AG09319 (cell line): ENCODE measurements around the gene NFXL1.

ENCODE experiments used
- DNase-seq: peaks from one replicate; pipeline ENCODE4 v3.0.0-alpha.2; 2010; ENCODE audit warnings: low read depth; ENCODE audit errors: extremely low read depth
- CTCF ChIP-seq: IDR thresholded peaks from 2 replicates; pipeline ENCODE4 v1.5.1; 2011; ENCODE audit warnings: low read depth, mild to moderate bottlenecking, inconsistent platforms, low read length, moderate library complexity

The NFXL1 gene

GRCh38 chr4:47915378-47915777 lies 995 bp upstream of the NFXL1 start:
- no peak for DNase-seq
- TF ChIP-seq CTCF: no peak

- TF ChIP-seq CTCF: no peak
- no peak for DNase-seq
Observed at GRCh38 chr4:47914926-47915237, 499 bp upstream of the NFXL1 start.

DNA sequence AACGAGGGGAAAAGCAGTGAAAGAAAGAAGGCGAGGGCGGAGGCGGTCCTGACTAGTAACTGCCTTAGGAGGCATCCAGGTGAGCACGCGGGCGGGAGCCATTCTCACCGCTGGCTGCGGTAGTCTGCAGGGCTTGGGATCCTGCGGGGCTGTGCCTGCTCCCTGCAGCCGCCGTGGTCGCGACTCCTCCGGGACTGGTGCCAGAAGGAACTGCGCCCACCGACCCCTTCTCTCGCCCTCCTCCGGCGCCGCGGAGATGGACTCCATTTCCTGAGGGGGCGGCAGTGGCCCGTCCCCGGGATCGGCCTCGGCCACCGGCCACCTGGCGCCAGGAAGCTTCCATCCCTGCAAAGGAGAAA lies 543 bp downstream of the NFXL1 start:
- no peak for TF ChIP-seq CTCF
- no peak for DNase-seq

DNA sequence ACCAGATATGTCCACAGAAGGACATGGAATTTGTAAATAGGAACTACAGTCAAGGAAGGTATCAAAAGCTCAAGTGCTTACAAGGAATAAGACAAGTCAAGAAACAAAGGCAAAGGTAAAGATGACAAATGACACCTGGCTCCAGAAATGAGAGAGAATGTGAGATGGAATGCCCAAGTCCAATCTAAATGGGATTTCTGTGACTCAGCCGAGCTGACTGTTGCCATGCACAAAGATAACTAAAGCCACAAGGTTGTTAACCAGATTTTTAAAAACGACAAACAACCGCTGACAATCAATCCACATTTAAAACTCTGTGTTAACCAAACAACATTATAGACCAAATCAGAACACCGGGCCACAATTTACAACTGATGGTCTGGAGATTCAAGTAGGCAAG lies 1.1 kb downstream of the NFXL1 start:
- DNase-seq: no peak
- TF ChIP-seq CTCF: no peak

DNA sequence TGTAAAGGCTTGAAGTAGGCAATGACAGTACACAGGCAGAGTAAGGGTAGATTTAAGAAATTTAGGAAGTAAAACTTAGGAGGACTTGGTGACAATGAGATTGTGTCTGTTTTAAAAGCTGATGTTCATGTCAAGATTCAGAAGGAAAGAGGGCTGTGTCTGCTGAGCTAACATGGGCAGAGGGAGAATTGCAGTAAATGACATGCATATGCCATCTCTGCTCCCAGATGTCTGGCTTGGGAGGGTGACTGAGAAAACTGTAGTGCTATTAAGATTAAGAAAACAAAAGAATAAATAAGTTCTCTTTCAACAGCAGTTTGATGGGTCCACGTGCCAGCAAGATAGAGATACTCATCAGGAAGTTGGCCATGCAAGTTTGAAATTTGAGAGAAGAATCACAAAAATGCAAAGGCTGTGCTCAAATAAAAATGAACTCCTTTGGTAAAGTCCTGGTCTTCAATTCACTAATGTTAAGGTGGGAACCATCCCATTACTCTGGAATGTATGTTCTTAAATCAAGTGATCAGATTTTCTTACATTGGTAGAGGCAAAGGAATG lies 7.2 kb downstream of the NFXL1 start:
- DNase-seq: no peak
- no peak for TF ChIP-seq CTCF

DNA sequence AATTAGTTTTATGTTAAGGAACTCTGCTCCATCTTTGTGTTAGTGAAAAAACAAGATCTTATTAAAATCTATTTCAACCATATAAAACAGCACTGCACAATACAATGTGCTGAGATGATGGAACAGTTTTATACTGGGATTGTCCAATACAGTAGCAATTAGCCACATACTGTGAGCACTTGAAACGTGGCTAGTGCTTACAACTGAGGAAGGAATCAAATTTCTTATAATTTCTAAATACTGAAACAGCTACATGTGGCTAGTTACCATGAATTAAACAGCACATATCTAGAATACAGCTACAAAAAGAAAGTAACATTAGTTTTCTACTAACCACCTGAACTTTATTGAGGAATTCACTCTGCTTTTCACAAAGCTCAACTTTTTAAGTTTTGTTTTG lies 14.7 kb downstream of the NFXL1 start:
- no peak for TF ChIP-seq CTCF
- DNase-seq: no peak

DNA sequence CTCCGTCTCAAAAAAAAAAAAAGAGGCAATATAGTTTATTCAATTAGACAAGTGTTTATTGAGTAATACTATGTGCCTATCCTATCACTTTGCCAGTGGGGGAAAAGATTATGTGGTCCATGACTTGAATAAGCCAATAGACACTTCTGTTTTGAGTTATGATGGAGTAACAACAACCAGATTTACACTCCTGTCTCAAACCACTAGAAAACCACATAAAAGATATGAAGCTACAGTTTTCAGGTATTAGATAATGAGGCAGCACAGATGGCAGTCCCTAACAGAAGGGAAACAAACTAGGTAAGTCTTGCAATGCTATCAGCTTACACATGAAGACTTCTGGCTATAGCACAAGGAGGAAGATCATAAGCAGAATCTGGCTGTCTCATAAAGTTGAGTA lies 22.5 kb downstream of the NFXL1 start:
- no peak for DNase-seq
- TF ChIP-seq CTCF: no peak
